WTC11 (cell line): ENCODE data around the gene LRP10. TPM values are rescaled to one million over a fixed set of nuclear protein-coding genes. Genes with fewer than 3 reads are reported as not detected.

Source experiments
- ELF4 ChIP-seq: sonication (generic); formaldehyde crosslinking; IDR thresholded peaks from 2 replicates; pipeline ENCODE4 v1.8.1; 2022; ENCODE audit warnings: low read depth, mild to moderate bottlenecking, moderate library complexity, missing genetic modification reagents
- EMX1 ChIP-seq: fragments of 250-450 bp; sonication (Bioruptor Pico); IDR thresholded peaks from 2 replicates; pipeline ENCODE4 v1.8.0; 2021; ENCODE audit warnings: mild to moderate bottlenecking
- ESRRA ChIP-seq: sonication (generic); formaldehyde crosslinking; IDR thresholded peaks from 2 replicates; pipeline ENCODE4 v1.8.1; 2022; ENCODE audit warnings: mild to moderate bottlenecking, missing genetic modification reagents, borderline replicate concordance
- FOXP1 ChIP-seq: sonication (generic); formaldehyde crosslinking; IDR thresholded peaks from 2 replicates; pipeline ENCODE4 v1.8.0; 2022; ENCODE audit warnings: missing genetic modification reagents, mild to moderate bottlenecking, moderate library complexity, borderline replicate concordance
- GRHL2 ChIP-seq: fragments of 250-450 bp; sonication (Bioruptor Pico); IDR thresholded peaks from 2 replicates; pipeline ENCODE4 v1.8.0; 2022; ENCODE audit warnings: mild to moderate bottlenecking, moderate library complexity; ENCODE audit not compliant: insufficient replicate concordance, severe bottlenecking
- IRF2 ChIP-seq: sonication (generic); formaldehyde crosslinking; IDR thresholded peaks from 2 replicates; pipeline ENCODE4 v1.8.0; 2022; ENCODE audit warnings: low read depth, missing genetic modification reagents, borderline replicate concordance
- NR2C2 ChIP-seq: sonication (generic); formaldehyde crosslinking; IDR thresholded peaks from 2 replicates; pipeline ENCODE4 v1.8.0; 2022; ENCODE audit warnings: mild to moderate bottlenecking, missing genetic modification reagents
- RELA ChIP-seq: sonication (generic); formaldehyde crosslinking; IDR thresholded peaks from 2 replicates; pipeline ENCODE4 v1.8.1; 2022; ENCODE audit warnings: missing genetic modification reagents, mild to moderate bottlenecking, borderline replicate concordance
- SMAD4 ChIP-seq: sonication (generic); formaldehyde crosslinking; IDR thresholded peaks from 2 replicates; pipeline ENCODE4 v1.8.0; 2022; ENCODE audit warnings: mild to moderate bottlenecking, missing genetic modification reagents
- SOX15 ChIP-seq: fragments of 250-450 bp; sonication (Bioruptor Pico); IDR thresholded peaks from 2 replicates; pipeline ENCODE4 v1.9.0; 2021; ENCODE audit warnings: mild to moderate bottlenecking
- ZNF396 ChIP-seq: fragments of 250-450 bp; sonication (Bioruptor Pico); IDR thresholded peaks from 2 replicates; pipeline ENCODE4 v1.8.0; 2021; ENCODE audit warnings: mild to moderate bottlenecking, moderate library complexity, borderline replicate concordance
- total RNA-seq: library from RNA; stranded (reverse); gene quantifications from 3 replicates; pipeline ENCODE4 v1.2.3, GENCODE V29; 2021
- TF ChIP-seq, protein P1 (sequence below): sonication (generic); formaldehyde crosslinking; IDR thresholded peaks from 2 replicates; pipeline ENCODE4 v1.8.1; 2023; ENCODE audit warnings: mild to moderate bottlenecking, missing genetic modification reagents, moderate library complexity
- TF ChIP-seq, protein P2 (sequence below): sonication (generic); formaldehyde crosslinking; IDR thresholded peaks from 2 replicates; pipeline ENCODE4 v1.8.1; 2023; ENCODE audit warnings: mild to moderate bottlenecking, missing genetic modification reagents, borderline replicate concordance
- TF ChIP-seq, protein P3 (sequence below): sonication (generic); formaldehyde crosslinking; IDR thresholded peaks from 2 replicates; pipeline ENCODE4 v1.8.0; 2022; ENCODE audit warnings: missing genetic modification reagents
- TF ChIP-seq, protein P4 (sequence below): sonication (generic); formaldehyde crosslinking; IDR thresholded peaks from 2 replicates; pipeline ENCODE4 v1.8.1; 2022; ENCODE audit warnings: mild to moderate bottlenecking, moderate library complexity, missing genetic modification reagents
- TF ChIP-seq, protein P5 (sequence below): fragments of 250-450 bp; sonication (Bioruptor Pico); IDR thresholded peaks from 2 replicates; pipeline ENCODE4 v1.8.0; 2021; ENCODE audit warnings: mild to moderate bottlenecking
- TF ChIP-seq, protein P6 (sequence below): sonication (generic); formaldehyde crosslinking; IDR thresholded peaks from 2 replicates; pipeline ENCODE4 v1.8.1; 2022; ENCODE audit warnings: mild to moderate bottlenecking, missing genetic modification reagents, moderate library complexity, borderline replicate concordance
- TF ChIP-seq, protein P7 (sequence below): fragments of 200-600 bp; IDR thresholded peaks from 2 replicates; pipeline ENCODE4 v1.8.0; 2022; ENCODE audit warnings: antibody characterized with exemption
- TF ChIP-seq, protein P8 (sequence below): sonication (generic); formaldehyde crosslinking; IDR thresholded peaks from 2 replicates; pipeline ENCODE4 v1.8.0; 2023; ENCODE audit warnings: missing genetic modification reagents, mild to moderate bottlenecking, borderline replicate concordance

Gene LRP10
- total RNA-seq, 1 experiment from 2014 or later = 24.0 TPM

DNA sequence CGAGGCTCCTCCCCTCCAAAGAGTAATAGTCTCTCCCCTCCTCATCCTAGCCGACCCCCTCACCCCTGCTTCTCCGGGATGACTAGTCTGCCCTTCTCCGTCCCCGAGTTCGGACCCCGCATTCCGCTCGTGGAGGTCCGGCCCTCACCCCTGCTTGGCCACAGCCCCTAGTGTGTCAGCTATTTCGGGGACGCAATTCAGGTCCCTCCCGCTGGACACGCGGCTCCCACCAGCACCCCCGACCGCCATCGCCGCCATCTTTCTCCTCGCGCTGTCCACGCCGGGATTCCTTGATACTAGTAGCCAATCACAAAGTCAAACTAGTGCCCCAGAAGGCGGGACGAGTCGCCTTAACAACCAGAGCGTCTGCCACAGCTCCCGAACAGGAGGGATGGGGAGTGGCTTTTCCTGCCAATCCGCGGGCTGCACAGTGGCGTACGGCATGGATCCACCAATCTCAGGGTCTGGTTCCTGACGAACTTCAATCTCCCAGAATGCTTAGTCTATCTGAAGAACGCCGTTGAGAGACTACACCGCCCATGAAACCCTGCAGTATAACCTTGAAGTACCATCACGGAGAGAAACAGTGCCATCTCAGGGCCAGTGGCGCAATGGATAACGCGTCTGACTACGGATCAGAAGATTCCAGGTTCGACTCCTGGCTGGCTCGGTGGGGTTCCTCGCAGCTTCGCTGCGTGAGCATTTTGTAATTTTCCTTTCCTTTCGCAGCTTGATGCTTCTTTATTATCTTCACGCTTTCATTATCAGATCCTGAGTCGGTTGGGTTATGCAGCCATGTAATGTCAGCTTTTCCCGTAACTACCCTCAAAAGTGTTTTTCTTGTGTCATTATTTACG is 57.8 kb downstream of the LRP10 start, which contains the start of gene PRMT5 (continued):
- TF ChIP-seq, protein P1, sequence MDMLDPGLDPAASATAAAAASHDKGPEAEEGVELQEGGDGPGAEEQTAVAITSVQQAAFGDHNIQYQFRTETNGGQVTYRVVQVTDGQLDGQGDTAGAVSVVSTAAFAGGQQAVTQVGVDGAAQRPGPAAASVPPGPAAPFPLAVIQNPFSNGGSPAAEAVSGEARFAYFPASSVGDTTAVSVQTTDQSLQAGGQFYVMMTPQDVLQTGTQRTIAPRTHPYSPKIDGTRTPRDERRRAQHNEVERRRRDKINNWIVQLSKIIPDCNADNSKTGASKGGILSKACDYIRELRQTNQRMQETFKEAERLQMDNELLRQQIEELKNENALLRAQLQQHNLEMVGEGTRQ (CRISPR knock-in tag) = no peak
- TF ChIP-seq, protein P2, sequence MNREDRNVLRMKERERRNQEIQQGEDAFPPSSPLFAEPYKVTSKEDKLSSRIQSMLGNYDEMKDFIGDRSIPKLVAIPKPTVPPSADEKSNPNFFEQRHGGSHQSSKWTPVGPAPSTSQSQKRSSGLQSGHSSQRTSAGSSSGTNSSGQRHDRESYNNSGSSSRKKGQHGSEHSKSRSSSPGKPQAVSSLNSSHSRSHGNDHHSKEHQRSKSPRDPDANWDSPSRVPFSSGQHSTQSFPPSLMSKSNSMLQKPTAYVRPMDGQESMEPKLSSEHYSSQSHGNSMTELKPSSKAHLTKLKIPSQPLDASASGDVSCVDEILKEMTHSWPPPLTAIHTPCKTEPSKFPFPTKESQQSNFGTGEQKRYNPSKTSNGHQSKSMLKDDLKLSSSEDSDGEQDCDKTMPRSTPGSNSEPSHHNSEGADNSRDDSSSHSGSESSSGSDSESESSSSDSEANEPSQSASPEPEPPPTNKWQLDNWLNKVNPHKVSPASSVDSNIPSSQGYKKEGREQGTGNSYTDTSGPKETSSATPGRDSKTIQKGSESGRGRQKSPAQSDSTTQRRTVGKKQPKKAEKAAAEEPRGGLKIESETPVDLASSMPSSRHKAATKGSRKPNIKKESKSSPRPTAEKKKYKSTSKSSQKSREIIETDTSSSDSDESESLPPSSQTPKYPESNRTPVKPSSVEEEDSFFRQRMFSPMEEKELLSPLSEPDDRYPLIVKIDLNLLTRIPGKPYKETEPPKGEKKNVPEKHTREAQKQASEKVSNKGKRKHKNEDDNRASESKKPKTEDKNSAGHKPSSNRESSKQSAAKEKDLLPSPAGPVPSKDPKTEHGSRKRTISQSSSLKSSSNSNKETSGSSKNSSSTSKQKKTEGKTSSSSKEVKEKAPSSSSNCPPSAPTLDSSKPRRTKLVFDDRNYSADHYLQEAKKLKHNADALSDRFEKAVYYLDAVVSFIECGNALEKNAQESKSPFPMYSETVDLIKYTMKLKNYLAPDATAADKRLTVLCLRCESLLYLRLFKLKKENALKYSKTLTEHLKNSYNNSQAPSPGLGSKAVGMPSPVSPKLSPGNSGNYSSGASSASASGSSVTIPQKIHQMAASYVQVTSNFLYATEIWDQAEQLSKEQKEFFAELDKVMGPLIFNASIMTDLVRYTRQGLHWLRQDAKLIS (CRISPR knock-in tag) = no peak
- TF ChIP-seq, protein P3, sequence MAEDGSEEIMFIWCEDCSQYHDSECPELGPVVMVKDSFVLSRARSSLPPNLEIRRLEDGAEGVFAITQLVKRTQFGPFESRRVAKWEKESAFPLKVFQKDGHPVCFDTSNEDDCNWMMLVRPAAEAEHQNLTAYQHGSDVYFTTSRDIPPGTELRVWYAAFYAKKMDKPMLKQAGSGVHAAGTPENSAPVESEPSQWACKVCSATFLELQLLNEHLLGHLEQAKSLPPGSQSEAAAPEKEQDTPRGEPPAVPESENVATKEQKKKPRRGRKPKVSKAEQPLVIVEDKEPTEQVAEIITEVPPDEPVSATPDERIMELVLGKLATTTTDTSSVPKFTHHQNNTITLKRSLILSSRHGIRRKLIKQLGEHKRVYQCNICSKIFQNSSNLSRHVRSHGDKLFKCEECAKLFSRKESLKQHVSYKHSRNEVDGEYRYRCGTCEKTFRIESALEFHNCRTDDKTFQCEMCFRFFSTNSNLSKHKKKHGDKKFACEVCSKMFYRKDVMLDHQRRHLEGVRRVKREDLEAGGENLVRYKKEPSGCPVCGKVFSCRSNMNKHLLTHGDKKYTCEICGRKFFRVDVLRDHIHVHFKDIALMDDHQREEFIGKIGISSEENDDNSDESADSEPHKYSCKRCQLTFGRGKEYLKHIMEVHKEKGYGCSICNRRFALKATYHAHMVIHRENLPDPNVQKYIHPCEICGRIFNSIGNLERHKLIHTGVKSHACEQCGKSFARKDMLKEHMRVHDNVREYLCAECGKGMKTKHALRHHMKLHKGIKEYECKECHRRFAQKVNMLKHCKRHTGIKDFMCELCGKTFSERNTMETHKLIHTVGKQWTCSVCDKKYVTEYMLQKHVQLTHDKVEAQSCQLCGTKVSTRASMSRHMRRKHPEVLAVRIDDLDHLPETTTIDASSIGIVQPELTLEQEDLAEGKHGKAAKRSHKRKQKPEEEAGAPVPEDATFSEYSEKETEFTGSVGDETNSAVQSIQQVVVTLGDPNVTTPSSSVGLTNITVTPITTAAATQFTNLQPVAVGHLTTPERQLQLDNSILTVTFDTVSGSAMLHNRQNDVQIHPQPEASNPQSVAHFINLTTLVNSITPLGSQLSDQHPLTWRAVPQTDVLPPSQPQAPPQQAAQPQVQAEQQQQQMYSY (CRISPR knock-in tag) = no peak
- TF ChIP-seq, protein P4, sequence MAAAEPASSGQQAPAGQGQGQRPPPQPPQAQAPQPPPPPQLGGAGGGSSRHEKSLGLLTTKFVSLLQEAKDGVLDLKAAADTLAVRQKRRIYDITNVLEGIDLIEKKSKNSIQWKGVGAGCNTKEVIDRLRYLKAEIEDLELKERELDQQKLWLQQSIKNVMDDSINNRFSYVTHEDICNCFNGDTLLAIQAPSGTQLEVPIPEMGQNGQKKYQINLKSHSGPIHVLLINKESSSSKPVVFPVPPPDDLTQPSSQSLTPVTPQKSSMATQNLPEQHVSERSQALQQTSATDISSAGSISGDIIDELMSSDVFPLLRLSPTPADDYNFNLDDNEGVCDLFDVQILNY = 0 out of 2 replicates have a peak, but pooled peaks have one; percentile 40
- TF ChIP-seq GRHL2 = no peak
- TF ChIP-seq NR2C2 (CRISPR knock-in tag) = no peak
- TF ChIP-seq ELF4 (CRISPR knock-in tag) = no peak
- TF ChIP-seq, protein P5, sequence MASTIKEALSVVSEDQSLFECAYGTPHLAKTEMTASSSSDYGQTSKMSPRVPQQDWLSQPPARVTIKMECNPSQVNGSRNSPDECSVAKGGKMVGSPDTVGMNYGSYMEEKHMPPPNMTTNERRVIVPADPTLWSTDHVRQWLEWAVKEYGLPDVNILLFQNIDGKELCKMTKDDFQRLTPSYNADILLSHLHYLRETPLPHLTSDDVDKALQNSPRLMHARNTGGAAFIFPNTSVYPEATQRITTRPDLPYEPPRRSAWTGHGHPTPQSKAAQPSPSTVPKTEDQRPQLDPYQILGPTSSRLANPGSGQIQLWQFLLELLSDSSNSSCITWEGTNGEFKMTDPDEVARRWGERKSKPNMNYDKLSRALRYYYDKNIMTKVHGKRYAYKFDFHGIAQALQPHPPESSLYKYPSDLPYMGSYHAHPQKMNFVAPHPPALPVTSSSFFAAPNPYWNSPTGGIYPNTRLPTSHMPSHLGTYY (CRISPR knock-in tag) = no peak
- no peak; the same call in 1 of the 2 replicates for TF ChIP-seq FOXP1 (CRISPR knock-in tag)
- no peak for TF ChIP-seq RELA (CRISPR knock-in tag)
- TF ChIP-seq, protein P6, sequence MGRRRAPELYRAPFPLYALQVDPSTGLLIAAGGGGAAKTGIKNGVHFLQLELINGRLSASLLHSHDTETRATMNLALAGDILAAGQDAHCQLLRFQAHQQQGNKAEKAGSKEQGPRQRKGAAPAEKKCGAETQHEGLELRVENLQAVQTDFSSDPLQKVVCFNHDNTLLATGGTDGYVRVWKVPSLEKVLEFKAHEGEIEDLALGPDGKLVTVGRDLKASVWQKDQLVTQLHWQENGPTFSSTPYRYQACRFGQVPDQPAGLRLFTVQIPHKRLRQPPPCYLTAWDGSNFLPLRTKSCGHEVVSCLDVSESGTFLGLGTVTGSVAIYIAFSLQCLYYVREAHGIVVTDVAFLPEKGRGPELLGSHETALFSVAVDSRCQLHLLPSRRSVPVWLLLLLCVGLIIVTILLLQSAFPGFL (CRISPR knock-in tag) = peak; percentile 68; the same call in 1 of the 2 replicates
- no peak for TF ChIP-seq SMAD4 (CRISPR knock-in tag)
- no peak for TF ChIP-seq ZNF396
- TF ChIP-seq, protein P7, sequence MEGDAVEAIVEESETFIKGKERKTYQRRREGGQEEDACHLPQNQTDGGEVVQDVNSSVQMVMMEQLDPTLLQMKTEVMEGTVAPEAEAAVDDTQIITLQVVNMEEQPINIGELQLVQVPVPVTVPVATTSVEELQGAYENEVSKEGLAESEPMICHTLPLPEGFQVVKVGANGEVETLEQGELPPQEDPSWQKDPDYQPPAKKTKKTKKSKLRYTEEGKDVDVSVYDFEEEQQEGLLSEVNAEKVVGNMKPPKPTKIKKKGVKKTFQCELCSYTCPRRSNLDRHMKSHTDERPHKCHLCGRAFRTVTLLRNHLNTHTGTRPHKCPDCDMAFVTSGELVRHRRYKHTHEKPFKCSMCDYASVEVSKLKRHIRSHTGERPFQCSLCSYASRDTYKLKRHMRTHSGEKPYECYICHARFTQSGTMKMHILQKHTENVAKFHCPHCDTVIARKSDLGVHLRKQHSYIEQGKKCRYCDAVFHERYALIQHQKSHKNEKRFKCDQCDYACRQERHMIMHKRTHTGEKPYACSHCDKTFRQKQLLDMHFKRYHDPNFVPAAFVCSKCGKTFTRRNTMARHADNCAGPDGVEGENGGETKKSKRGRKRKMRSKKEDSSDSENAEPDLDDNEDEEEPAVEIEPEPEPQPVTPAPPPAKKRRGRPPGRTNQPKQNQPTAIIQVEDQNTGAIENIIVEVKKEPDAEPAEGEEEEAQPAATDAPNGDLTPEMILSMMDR = no peak
- no peak for TF ChIP-seq IRF2
- no peak for TF ChIP-seq EMX1 (CRISPR knock-in tag)
- TF ChIP-seq ESRRA = no peak
- TF ChIP-seq, protein P8, sequence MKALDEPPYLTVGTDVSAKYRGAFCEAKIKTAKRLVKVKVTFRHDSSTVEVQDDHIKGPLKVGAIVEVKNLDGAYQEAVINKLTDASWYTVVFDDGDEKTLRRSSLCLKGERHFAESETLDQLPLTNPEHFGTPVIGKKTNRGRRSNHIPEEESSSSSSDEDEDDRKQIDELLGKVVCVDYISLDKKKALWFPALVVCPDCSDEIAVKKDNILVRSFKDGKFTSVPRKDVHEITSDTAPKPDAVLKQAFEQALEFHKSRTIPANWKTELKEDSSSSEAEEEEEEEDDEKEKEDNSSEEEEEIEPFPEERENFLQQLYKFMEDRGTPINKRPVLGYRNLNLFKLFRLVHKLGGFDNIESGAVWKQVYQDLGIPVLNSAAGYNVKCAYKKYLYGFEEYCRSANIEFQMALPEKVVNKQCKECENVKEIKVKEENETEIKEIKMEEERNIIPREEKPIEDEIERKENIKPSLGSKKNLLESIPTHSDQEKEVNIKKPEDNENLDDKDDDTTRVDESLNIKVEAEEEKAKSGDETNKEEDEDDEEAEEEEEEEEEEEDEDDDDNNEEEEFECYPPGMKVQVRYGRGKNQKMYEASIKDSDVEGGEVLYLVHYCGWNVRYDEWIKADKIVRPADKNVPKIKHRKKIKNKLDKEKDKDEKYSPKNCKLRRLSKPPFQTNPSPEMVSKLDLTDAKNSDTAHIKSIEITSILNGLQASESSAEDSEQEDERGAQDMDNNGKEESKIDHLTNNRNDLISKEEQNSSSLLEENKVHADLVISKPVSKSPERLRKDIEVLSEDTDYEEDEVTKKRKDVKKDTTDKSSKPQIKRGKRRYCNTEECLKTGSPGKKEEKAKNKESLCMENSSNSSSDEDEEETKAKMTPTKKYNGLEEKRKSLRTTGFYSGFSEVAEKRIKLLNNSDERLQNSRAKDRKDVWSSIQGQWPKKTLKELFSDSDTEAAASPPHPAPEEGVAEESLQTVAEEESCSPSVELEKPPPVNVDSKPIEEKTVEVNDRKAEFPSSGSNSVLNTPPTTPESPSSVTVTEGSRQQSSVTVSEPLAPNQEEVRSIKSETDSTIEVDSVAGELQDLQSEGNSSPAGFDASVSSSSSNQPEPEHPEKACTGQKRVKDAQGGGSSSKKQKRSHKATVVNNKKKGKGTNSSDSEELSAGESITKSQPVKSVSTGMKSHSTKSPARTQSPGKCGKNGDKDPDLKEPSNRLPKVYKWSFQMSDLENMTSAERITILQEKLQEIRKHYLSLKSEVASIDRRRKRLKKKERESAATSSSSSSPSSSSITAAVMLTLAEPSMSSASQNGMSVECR = no peak; the same call in 1 of the 2 replicates
- TF ChIP-seq SOX15 (CRISPR knock-in tag) = no peak
